Epidermal melanocyte (primary cell): ENCODE results near the gene PTPN11.
"Not testable (repeated sequence)": the region's sequence is repeated elsewhere in the genome, so short reads cannot be mapped to it uniquely, and the experiment has no call there.

Experiments
- DNase-seq: peaks from one replicate; pipeline ENCODE4 v3.0.0; 2011; ENCODE audit warnings: low spot score; ENCODE audit not compliant: insufficient read length

Gene PTPN11

DNA sequence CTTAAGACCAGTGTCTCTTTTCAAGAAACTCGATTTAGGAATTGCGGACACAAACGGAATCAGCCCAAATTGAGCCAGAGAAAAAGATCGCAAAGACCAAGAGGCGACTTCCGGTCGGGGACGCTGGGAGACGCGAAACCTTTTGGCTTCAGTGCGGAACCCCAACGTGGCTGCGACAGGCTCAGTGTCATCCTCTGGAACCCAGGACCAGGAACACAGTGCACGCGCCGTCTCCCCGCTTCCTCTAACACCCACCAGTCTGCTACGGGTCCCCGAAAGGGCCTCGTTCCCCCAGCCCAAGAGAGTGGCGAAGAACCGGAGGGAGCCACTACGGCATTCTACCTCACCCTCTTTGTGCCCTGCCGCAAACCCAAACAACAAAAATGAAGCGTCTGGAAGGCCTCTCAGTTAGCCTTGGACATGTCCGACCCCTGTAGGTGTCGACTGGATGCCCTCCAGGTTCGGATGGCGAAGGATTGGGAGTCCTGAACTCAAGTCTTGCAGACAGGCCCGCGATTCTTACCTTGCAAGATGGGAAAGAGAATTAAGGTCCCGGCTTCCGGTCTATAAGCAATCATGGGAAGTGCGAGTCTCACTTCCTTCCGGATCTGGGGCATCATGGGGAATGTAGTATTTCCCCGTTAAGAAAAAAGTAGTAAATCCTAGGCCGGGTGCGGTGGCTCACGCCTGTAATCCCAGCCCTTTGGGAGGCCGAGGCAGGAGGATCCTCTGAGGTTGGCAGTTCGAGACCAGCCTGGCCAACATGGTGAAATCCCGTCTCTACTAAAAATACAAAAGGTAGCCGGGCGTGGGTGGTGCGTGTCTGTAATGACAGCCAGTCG lies 9.5 kb upstream of the PTPN11 start, which contains the start of gene RPL6:
RPL6 (minus strand) TSS at position 542 of the 842 bp plus-strand sequence. CDS start 949 bp downstream, outside the sequence.
- peak; percentile 76 for DNase-seq

GRCh38 chr12:112409906-112410244 lies 8.9 kb upstream of the PTPN11 start:
- no peak for DNase-seq

DNA sequence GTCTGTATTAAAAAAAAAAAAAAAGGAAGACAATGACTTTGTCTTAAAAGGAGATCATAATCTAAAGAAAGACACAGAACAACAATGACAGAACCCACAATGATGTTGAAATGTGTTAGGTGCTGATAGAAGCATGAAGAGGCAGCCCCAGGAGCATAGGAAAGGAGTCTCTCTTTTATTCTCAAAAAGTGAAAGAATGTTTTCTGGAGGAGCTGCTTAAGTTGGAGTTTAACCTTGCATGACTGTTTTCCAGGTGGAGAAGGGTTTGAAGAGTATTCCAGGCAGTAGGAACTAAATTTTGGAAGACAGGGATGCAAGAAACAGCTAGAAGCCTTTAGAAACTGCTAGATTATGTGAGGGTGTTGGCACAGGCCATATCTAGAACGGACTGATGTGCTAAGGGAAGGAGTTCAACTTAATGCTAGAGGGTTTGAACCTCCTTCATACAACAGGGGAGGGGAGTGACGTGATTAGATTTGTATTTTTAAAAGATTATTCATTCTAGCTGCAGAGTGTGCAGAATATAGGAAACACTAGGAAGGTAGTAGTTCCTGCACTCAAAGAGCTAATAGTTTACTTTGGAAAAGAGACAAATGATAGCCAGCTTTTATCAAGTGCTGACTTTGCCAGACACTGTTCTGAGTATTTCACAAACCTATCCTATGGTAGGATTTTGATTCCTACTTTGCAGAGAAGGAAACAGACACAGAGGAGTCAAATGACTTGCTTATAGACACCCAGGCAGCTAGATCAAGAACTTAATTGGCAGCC lies 4.7 kb upstream of the PTPN11 start:
- DNase-seq = no peak

DNA sequence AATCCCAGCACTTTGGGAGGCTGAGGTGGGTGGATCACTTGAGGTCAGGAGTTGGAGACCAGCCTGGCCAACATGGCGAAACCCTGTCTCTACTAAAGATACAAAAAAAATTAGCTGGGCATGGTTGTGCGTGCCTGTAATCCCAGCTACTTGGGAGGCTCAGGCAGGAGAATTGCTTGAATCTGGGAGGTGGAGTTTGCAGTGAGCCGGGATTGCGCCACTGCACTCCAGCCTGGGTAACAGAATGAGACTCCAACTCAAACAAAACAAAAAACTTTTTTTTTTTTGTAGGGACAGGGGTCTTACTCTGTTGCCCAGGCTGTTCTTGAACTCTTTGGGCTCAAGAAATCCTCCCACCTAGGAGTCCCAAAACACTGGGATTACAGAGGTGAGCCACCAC lies 3.3 kb upstream of the PTPN11 start:
- DNase-seq = not testable (repeated sequence)

GRCh38 chr12:112418273-112418607 lies 507 bp upstream of the PTPN11 start:
- no peak for DNase-seq

DNA sequence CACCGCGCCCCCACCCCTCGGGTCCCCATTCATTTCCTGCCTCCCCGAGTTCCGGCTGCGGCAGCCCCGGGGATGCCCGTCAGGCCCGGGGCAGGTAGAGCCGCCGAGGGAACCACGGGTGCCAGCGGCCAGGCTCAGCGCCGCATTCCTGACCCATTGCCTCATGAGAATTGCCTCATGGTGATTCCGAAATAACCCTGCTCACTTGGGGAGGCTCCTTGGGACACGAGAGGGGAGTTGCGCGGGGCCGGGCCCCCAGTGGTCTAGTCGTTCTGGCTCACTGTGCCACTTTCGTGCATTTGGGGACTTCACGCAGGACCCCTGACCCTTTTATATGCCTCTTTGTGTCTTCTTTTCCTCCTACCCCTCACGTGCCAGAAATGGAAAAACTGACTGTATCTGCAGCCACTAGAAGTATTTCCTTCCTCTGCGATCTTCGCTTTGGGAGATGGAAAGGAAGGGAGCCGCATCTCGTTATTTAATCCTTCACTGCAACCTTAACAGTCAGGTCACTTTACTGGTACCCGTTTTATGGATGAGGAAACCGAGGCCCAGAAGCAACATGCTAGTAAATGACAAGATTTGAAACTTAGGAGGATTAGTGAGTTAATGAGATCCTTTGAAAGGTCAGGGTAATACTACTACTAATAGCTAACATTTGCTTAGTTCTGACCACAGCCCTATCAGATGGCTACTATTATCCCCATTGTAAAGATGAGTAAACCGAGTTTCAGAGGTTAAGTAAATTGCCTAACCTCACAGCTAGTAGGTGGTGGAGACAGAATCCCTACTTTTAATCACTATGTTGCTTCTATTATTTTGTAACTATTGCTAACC lies 768 bp downstream of the PTPN11 start:
- DNase-seq = peak; percentile 22

- no peak for DNase-seq
Observed at GRCh38 chr12:112420740-112421139, 2.0 kb downstream of the PTPN11 start.

GRCh38 chr12:112421363-112421762 lies 2.6 kb downstream of the PTPN11 start:
- no peak for DNase-seq

DNA sequence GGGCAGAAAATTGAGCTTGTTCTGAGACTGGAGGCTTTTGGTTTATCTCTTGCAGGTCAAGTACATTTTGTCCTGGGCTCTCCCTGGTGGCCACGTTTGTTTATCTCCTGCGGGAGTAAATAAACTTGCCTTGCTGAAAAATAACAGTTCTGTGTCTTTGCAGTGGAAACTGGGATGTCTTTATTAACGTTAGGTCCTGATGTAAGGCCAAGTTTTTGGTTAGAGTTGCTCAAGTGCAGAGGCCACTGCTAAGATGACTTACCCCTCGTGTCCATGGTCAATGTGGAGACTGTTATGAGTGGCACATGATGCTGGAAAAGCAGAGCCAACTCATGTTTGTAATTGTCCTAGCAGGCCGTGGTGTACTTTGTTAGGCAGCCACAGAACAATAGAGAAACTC lies 3.8 kb downstream of the PTPN11 start:
- DNase-seq = peak; percentile 19

- no peak for DNase-seq
Observed at GRCh38 chr12:112424126-112424525, 5.4 kb downstream of the PTPN11 start.

DNA sequence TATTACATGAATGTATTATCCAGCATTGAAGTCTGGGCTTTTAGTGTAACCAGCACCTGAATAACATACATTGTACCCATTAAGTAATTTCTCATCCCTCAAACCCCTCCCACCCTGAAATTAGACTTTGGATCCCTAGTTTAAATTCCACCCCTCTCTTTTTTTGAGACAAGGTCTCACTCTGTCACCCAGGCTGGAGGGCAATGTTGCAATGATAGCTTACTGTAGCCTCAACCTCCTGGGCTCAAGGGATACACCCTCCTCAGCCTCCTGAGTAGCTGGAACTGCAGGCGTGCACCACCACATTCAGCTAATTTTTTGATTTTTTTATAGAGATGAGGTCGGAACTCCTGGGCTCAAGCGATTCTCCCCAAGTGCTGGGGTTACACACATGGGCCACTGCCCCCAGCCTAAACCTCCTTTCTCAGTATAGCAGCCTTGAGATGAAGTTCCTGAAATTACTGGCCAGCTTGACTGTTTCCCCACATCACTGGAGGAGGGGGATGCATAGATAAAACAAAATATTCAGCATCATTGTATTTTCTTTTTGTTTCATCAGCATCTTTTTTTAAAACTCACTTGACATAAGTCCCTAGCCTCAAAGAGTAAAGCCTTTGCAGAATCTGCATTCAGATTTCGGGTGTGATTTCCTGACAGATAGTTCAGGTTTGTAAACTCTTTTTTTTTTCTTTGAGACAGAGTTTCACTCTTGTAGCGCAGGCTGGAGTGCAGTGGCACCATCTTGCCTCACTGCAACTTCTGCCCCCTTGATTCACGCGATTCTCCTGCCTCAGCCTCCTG lies 7.0 kb downstream of the PTPN11 start:
- DNase-seq = no peak

- no peak for DNase-seq
Observed at GRCh38 chr12:112427760-112428159, 9.0 kb downstream of the PTPN11 start.

- no peak for DNase-seq
Observed at GRCh38 chr12:112430929-112431328, 12.2 kb downstream of the PTPN11 start.

DNA sequence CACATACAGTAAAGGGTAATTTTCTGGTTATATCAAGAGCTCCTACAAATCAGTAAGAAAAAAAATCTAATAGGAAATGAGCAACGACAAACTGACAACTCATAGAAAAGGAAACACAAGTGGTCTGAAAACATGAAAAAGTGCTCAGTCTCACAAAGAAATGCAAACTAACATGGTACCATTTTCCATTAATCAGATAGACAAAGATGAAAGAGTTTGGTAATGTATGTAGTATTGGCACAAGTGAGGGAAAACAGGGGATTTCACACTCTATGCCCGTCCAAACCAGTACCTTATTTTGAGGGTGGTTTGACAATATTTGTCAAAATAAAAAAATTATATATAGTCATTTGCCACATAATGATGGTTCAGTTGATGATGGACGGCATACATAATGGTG lies 13.2 kb downstream of the PTPN11 start:
- no peak for DNase-seq

DNA sequence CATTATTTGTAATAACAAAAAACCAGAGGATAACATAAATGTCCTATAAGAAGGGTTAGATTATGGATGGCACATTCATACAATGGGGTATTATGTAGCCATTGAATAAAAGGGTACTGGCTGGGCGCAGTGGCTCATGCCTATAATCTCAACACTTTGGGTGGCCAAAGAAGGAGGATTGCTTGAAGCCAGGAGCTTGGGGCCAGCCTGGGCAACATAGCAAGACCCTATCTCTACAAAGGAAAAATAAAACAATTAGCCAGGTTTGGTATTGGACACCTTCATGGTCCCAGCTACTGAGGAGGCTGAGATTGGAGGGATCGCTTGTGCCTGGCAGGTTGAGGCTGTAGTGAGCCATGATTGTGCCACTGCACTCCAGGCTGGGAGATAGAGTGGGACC lies 14.8 kb downstream of the PTPN11 start:
- DNase-seq = no peak

GRCh38 chr12:112438645-112439044 lies 19.9 kb downstream of the PTPN11 start:
- not testable (repeated sequence) for DNase-seq

DNA sequence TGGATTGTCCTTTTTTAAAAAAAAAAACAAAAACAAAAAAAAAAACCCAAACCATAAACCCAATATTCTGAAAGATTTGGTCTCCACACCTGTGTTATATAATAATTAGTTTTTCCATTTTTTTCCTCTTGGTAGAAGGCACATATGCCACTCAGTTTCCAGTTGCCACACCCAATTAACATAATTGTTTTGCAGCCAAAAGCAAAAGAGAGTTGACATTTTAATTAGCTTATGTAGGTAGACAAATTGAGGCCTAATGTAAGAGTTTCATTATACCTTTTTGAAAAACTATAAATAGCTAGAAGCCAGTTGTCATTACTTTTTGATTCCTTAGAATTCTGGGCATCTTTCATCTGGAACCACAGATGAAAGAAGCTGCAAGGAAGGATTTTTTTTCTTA lies 21.0 kb downstream of the PTPN11 start:
- no peak for DNase-seq

GRCh38 chr12:112440653-112441052 lies 21.9 kb downstream of the PTPN11 start:
- DNase-seq = not testable (repeated sequence)

DNA sequence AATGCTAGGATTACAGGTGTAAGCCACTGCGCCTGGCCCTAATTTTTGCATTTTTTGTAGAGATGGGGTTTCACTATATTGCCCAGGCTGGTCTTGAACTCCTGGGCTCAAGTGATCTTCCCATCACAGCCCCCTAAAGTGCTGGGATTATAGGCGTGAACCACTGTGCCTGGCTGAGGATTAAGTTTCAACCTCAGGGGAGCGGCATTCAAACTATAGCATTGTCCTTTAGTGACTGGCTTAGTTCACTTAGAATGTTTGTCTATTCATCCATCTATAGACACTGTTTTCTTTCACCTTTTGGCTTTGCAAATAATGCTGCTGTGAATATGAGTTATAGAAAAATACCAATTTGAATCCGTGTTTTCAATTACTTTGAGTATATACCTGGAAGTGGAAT lies 25.2 kb downstream of the PTPN11 start:
- DNase-seq = no peak

DNA sequence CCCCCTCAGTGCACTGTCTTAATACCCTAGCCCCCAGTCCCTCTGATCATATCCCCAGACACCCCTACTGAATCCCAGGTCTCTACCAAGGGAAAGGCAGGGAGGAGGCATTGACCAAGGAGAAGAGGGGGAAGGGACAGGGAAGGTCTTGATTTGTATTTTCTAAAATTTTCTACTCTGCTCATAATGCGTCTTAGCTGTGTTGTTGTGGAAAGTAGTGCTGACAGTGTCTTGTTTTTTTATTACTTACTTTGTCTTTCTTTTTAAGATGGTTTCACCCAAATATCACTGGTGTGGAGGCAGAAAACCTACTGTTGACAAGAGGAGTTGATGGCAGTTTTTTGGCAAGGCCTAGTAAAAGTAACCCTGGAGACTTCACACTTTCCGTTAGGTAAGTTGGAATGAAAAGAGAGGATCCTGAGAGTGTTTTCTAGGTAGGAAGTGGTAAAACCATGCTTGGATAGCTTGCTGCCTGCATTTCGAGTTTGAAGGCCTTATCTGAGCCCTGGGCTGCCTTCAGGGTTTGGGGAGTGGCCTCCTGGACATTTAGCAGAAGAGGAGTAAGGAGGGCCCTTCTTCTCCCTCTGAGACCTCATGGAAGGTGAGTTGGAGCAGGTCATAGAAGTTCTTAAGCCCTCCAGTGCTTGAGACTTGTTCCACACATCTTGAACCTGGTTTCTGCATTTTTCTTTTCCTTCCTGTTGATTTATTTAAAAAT lies 27.4 kb downstream of the PTPN11 start:
- no peak for DNase-seq
